HepG2 (cell line): ENCODE data around the gene CDH1. TPM values are rescaled to one million over a fixed set of nuclear protein-coding genes. Genes with fewer than 3 reads are reported as not detected.

Experiments used
- ATAC-seq: fragments of 200-7000 bp; cut with Tn5 transposase; 3 replicates; pipeline ENCODE4 v1.9.1; 2020; ENCODE audit warnings: mild to moderate bottlenecking, moderate library complexity
- BruUV-seq: library from RNA; stranded (reverse); fragments of 400-500 nt; replicated peaks from 2 replicates; lab custom pipeline; 2021; lab: Mats Ljungman, UMichigan
- CTCF ChIA-PET: fragments of 300-600 bp; formaldehyde crosslinking; extraction: SDS; loops from one replicate; lab custom pipeline; 2021; ENCODE audit warnings: low total read pairs, inconsistent platforms, low intra/inter-chr PET ratio; lab: Yijun Ruan, JAX
- POLR2A ChIA-PET: fragments of 350-600 bp; sonication (Branson Sonifier 250); formaldehyde crosslinking; loops from one replicate; lab custom pipeline; 2020; ENCODE audit warnings: antibody characterized with exemption, inconsistent platforms; lab: Yijun Ruan, JAX
- DNase-seq: peaks from one replicate; pipeline ENCODE4 v3.0.0-alpha.2; 2015; ENCODE audit warnings: low spot score
- FAIRE-seq: peaks from 3 replicates; lab custom pipeline; 2011; peaks lifted over from hg19 to GRCh38; lab: Jason Lieb, UNC
- H2AFZ ChIP-seq: one replicate; pipeline ENCODE4 v1.6.1; 2011; ENCODE audit warnings: low read length, inconsistent platforms
- H3K27ac ChIP-seq: fragments of 300-600 bp; 3 replicates; pipeline ENCODE4 v1.8.0; 2011; ENCODE audit warnings: mixed run types, mild to moderate bottlenecking, mixed read lengths, low read length, inconsistent platforms; ENCODE audit not compliant: insufficient read depth; ENCODE audit errors: extremely low read length
- H3K27me3 ChIP-seq, 2 experiments: fragments of 200-600 bp in 1 of 2; 2 replicates in 1 of 2; 3 replicates in 1 of 2; pipeline versions ENCODE4 v1.6.0 to v1.8.0; 2011; ENCODE audit warnings: low read length in 2 of 2, mild to moderate bottlenecking in 2 of 2, moderate library complexity in 2 of 2, inconsistent platforms in 1 of 2; ENCODE audit not compliant: insufficient read depth in 2 of 2, control insufficient read depth in 1 of 2
- H3K36me3 ChIP-seq, 2 experiments: fragments of 200-600 bp in 1 of 2; replicated peaks in 1 of 2; 2 replicates in 1 of 2; 3 replicates in 1 of 2; pipeline versions ENCODE4 v1.5.1 to v1.8.0; 2011; ENCODE audit warnings: low read length in 2 of 2, inconsistent platforms in 1 of 2; ENCODE audit not compliant: insufficient read depth in 2 of 2, control insufficient read depth in 1 of 2
- H3K4me1 ChIP-seq: 2 replicates; pipeline ENCODE4 v1.5.1; 2012; ENCODE audit warnings: low read length, inconsistent platforms; ENCODE audit not compliant: insufficient read depth
- H3K4me2 ChIP-seq: 2 replicates; pipeline ENCODE4 v1.6.0; 2011; ENCODE audit warnings: low read depth, low read length, inconsistent platforms
- H3K4me3 ChIP-seq, 3 experiments: fragments of 200-600 bp in 1 of 3; sonication (generic), shearing (Covaris generic) in 1 of 3; replicated peaks in 1 of 3; 2 replicates each; pipeline ENCODE4 v1.5.1; 2011 to 2016; ENCODE audit warnings: low read length in 3 of 3, inconsistent platforms in 2 of 3, low read depth in 2 of 3, mild to moderate bottlenecking in 2 of 3, control low read depth in 1 of 3, mixed read lengths in 1 of 3; ENCODE audit not compliant: insufficient read depth in 1 of 3
- H3K79me2 ChIP-seq: one replicate; pipeline ENCODE4 v1.6.1; 2011; ENCODE audit warnings: low read length, inconsistent platforms; ENCODE audit not compliant: insufficient read depth
- H3K9ac ChIP-seq: 2 replicates; pipeline ENCODE4 v1.6.0; 2011; ENCODE audit warnings: mild to moderate bottlenecking, low read depth, low read length, inconsistent platforms; ENCODE audit not compliant: insufficient read depth
- H3K9me3 ChIP-seq: 2 replicates; pipeline ENCODE4 v1.5.1; 2012; ENCODE audit warnings: mild to moderate bottlenecking, low read length
- H4K20me1 ChIP-seq: 2 replicates; pipeline ENCODE4 v1.6.0; 2011; ENCODE audit warnings: inconsistent platforms, mild to moderate bottlenecking, low read length, moderate library complexity; ENCODE audit not compliant: insufficient read depth
- AGO2 ChIP-seq: fragments of 200-400 bp; formaldehyde crosslinking; optimal IDR thresholded peaks from 2 replicates; pipeline ENCODE3; 2017; ENCODE audit warnings: mild to moderate bottlenecking, low read depth, low read length, moderate library complexity
- ARNT2 ChIP-seq: sonication (generic); formaldehyde crosslinking; IDR thresholded peaks from 2 replicates; pipeline ENCODE4 v1.8.0; 2022; ENCODE audit warnings: mild to moderate bottlenecking, low read depth, missing genetic modification reagents, moderate library complexity
- ATF7-NPFF ChIP-seq: sonication (generic); formaldehyde crosslinking; IDR thresholded peaks from 2 replicates; pipeline ENCODE4 v1.8.1; 2023; ENCODE audit warnings: mild to moderate bottlenecking, low read depth, missing genetic modification reagents, moderate library complexity
- CHD4 ChIP-seq: fragments of 200-600 bp; sonication (generic); IDR thresholded peaks from 2 replicates; pipeline ENCODE4 v1.7.0; 2017; ENCODE audit warnings: mild to moderate bottlenecking, low read length, borderline replicate concordance
- HDAC1 ChIP-seq: sonication (generic); formaldehyde crosslinking; IDR thresholded peaks from 2 replicates; pipeline ENCODE4 v1.5.1; 2020; ENCODE audit warnings: mild to moderate bottlenecking, missing genetic modification reagents
- IRF2 ChIP-seq: IDR thresholded peaks from 2 replicates; pipeline ENCODE4 v1.6.1; 2018; ENCODE audit warnings: missing genetic modification reagents, missing compliant biosample characterization
- NFE2 ChIP-seq: sonication (generic); formaldehyde crosslinking; IDR thresholded peaks from 2 replicates; pipeline ENCODE4 v1.4.0; 2020; ENCODE audit warnings: missing genetic modification reagents
- NFIC ChIP-seq: IDR thresholded peaks from 2 replicates; pipeline ENCODE4 v1.6.1; 2012; ENCODE audit warnings: mild to moderate bottlenecking, low read length, inconsistent platforms
- PAF1 ChIP-seq: IDR thresholded peaks from 2 replicates; pipeline ENCODE4 v1.6.1; 2016; ENCODE audit warnings: missing genetic modification reagents, missing compliant biosample characterization
- TFDP2 ChIP-seq: sonication (generic); formaldehyde crosslinking; IDR thresholded peaks from 2 replicates; pipeline ENCODE4 v1.4.0; 2020; ENCODE audit warnings: missing genetic modification reagents
- THYN1 ChIP-seq: sonication (generic); formaldehyde crosslinking; IDR thresholded peaks from 2 replicates; pipeline ENCODE4 v1.8.1; 2023; ENCODE audit warnings: low read depth, mild to moderate bottlenecking, moderate library complexity, missing genetic modification reagents, borderline replicate concordance
- ZBTB21 ChIP-seq: sonication (generic); formaldehyde crosslinking; IDR thresholded peaks from 2 replicates; pipeline ENCODE4 v1.4.0; 2020; ENCODE audit warnings: missing genetic modification reagents
- ZMAT3 ChIP-seq: sonication (generic); formaldehyde crosslinking; conservative IDR thresholded peaks from 2 replicates; pipeline ENCODE4 v1.7.0; 2021; ENCODE audit warnings: missing genetic modification reagents
- ZNF512 ChIP-seq: sonication (generic); formaldehyde crosslinking; IDR thresholded peaks from 2 replicates; pipeline ENCODE4 v1.4.0; 2020; ENCODE audit warnings: mild to moderate bottlenecking, missing genetic modification reagents
- ZNF549 ChIP-seq: sonication (generic); formaldehyde crosslinking; IDR thresholded peaks from 2 replicates; pipeline ENCODE4 v1.5.0; 2020; ENCODE audit warnings: missing genetic modification reagents
- ZNF776 ChIP-seq: sonication (generic); formaldehyde crosslinking; IDR thresholded peaks from 2 replicates; pipeline ENCODE4 v1.4.0; 2020; ENCODE audit warnings: mild to moderate bottlenecking, missing genetic modification reagents
- WGBS: methylation state at CpG from one replicate; pipeline ENCODE4 v1.1.6; 2017; ENCODE audit warnings: low lambda C conversion rate; 5-methylcytosine and 5-hydroxymethylcytosine counted together
- in situ Hi-C: cut with HindIII; loops from 2 replicates; pipeline ENCODE4 v1.10.0; 2017; ENCODE audit warnings: low pct_unique_long_range_greater_than_20kb; ENCODE audit not compliant: extremely low pct_ligation_motif_present
- intact Hi-C: fragments of 100-400 bp; cut with micrococcal nuclease; formaldehyde crosslinking; loops from one replicate; pipeline ENCODE4 v1.10.0; 2022; ENCODE audit not compliant: unreplicated experiment
- polyA plus RNA-seq, 8 experiments: library from polyadenylated mRNA; depleted of rRNA in 3 of 8; stranded (reverse) in 7 of 8; unstranded in 1 of 8; fragments of >200 nt; fragmentation: Illumina TruSeq in 4 of 8; extraction: Trizol in 4 of 8; gene quantifications; 2 replicates each; pipeline versions ENCODE4 v1.2.1 to v1.2.3, GENCODE V29; 2011 to 2016; ENCODE audit warnings: low read depth in 4 of 8, missing spikeins in 1 of 8, mixed read lengths in 1 of 8; ENCODE audit not compliant: insufficient read depth in 1 of 8
- total RNA-seq, 5 experiments: library from RNA; depleted of rRNA; stranded (reverse); fragments of >200 nt; fragmentation: Illumina TruSeq; extraction: Trizol; gene quantifications; 2 replicates each; pipeline ENCODE4 v1.2.3, GENCODE V29; 2016; ENCODE audit warnings: low read depth in 1 of 5
- TF ChIP-seq, protein P1 (sequence below): IDR thresholded peaks from 2 replicates; pipeline ENCODE4 v1.6.1; 2016; ENCODE audit warnings: mild to moderate bottlenecking

The CDH1 gene
- total and polyA plus RNA-seq, 2 of the 13 experiments (the other 11 are each of a cell fraction or from before 2014, with no cell fraction given), result 0.95 to 9.8 TPM

- in situ Hi-C loops, result no loop called here
- no peaks in the 10 kb centered on the region for H3K4me1 ChIP-seq
- no peak overlapping the region for H3K4me2 ChIP-seq
- H3K36me3 ChIP-seq, result no peaks in the 10 kb centered on the region
- no peak for ATAC-seq
- no peaks in the 10 kb centered on the region for H3K9me3 ChIP-seq
- 90% methylated on average over 6 of the region's 6 CpGs for WGBS
- CTCF ChIA-PET, result no interaction called here
- no peak overlapping the region for H3K4me3 ChIP-seq
- H3K9ac ChIP-seq, result no peak overlapping the region
- H3K79me2 ChIP-seq, result no peaks in the 10 kb centered on the region
- TF ChIP-seq ARNT2 (CRISPR knock-in tag) (no peak), THYN1 (no peak), ATF7-NPFF (CRISPR knock-in tag) (no peak), IRF2 (CRISPR knock-in tag) (no peak), CHD4 (no peak), NFE2 (no peak), ZNF776 (CRISPR knock-in tag) (no peak), ZMAT3 (no peak)
- TF ChIP-seq, all 625 proteins: peak for 0
- Histone ChIP-seq H2AFZ (no peak overlapping the region), H3K27me3 (no peaks in the 10 kb centered on the region), H3K27ac (no peak overlapping the region), H4K20me1 (no peaks in the 10 kb centered on the region)
- no TSS peak for BruUV-seq
- no peak for DNase-seq
- no peak for FAIRE-seq
- POLR2A ChIA-PET, result no interaction called here
- intact Hi-C loops, result no loop called here
Observed at GRCh38 chr16:68826652-68827051, 89.6 kb downstream of the CDH1 start.

DNA sequence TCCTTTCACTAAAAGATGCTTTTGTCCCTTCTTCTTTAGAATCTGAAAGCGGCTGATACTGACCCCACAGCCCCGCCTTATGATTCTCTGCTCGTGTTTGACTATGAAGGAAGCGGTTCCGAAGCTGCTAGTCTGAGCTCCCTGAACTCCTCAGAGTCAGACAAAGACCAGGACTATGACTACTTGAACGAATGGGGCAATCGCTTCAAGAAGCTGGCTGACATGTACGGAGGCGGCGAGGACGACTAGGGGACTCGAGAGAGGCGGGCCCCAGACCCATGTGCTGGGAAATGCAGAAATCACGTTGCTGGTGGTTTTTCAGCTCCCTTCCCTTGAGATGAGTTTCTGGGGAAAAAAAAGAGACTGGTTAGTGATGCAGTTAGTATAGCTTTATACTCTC lies 96.2 kb downstream of the CDH1 start:
- intact Hi-C loops, result no loop called here
- H3K9me3 ChIP-seq, result no peaks in the 10 kb centered on the region
- H3K9ac ChIP-seq, result no peak overlapping the region
- H3K4me3 ChIP-seq, result no peak overlapping the region
- FAIRE-seq (no peak), DNase-seq (no peak), ATAC-seq (no peak)
- no peak overlapping the region for H2AFZ ChIP-seq
- no peaks in the 10 kb centered on the region for H4K20me1 ChIP-seq
- H3K27ac ChIP-seq, result no peak overlapping the region
- H3K27me3 ChIP-seq, result no peaks in the 10 kb centered on the region; a peak in 1 of 5 replicates
- H3K4me2 ChIP-seq, result no peak overlapping the region
- H3K36me3 ChIP-seq, result no peaks in the 10 kb centered on the region
- 86% methylated on average over 14 of the region's 14 CpGs for WGBS
- in situ Hi-C loops, result no loop called here
- no TSS peak for BruUV-seq
- H3K4me1 ChIP-seq, result no peaks in the 10 kb centered on the region
- no peaks in the 10 kb centered on the region for H3K79me2 ChIP-seq
- ChIA-PET CTCF (no interaction called here), POLR2A (interaction anchor here (1.6 kb wide), 1 partner anchor 11 kb away, joined by 4 read pairs; no protein-coding TSS in a partner anchor)
- TF ChIP-seq, protein P1, sequence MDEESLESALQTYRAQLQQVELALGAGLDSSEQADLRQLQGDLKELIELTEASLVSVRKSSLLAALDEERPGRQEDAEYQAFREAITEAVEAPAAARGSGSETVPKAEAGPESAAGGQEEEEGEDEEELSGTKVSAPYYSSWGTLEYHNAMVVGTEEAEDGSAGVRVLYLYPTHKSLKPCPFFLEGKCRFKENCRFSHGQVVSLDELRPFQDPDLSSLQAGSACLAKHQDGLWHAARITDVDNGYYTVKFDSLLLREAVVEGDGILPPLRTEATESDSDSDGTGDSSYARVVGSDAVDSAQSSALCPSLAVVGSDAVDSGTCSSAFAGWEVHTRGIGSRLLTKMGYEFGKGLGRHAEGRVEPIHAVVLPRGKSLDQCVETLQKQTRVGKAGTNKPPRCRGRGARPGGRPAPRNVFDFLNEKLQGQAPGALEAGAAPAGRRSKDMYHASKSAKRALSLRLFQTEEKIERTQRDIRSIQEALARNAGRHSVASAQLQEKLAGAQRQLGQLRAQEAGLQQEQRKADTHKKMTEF (CRISPR knock-in tag), result no peak
- no peak for TF ChIP-seq AGO2
- no peak for TF ChIP-seq ZNF549 (CRISPR knock-in tag)
- no peak for TF ChIP-seq ZBTB21
- no peak for TF ChIP-seq NFIC
- TF ChIP-seq TFDP2 (CRISPR knock-in tag), result no peak
- TF ChIP-seq ZNF512 (CRISPR knock-in tag), result no peak
- TF ChIP-seq HDAC1, result no peak
- TF ChIP-seq PAF1, result no peak
